ENCODE measurements around the gene ZNF611. TPM values are rescaled to one million over a fixed set of nuclear protein-coding genes. Genes with fewer than 3 reads are reported as not detected.

ZNF611 gene
- polyA plus RNA-seq, 2 of the 4 experiments (the other 2 are of a cell fraction) = 4.1 to 5.6 TPM

DNA sequence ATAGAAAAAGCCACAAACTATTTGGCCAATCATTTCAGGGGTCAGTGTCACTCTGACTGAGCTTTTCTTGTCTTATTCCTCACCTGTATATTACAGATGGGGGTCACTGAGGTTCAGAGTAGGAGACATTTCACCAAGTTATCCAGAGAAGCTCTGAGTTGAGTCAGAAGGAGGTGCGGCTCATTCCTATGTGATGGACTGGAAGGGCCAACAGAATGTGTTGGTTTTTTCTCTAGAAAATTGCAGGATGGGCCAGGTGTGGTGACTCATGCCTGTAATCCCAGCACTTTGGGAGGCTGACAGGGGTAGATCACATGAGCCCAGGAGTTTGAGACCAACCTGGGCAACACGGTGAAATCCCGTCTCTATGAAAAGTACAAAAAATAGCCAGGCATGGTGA is 72.2 kb downstream of the ZNF611 start (continued):
- TF ChIP-seq HOXB13 (CRISPR knock-in tag; IDR thresholded peaks at IDR 0.05; ENCODE audit: low read depth) = no peak
- no peak for TF ChIP-seq NFE2L2 (conservative IDR thresholded peaks at IDR 0.05; ENCODE audit: low read length)
- no peak for TF ChIP-seq GATA3 (IDR thresholded peaks at IDR 0.05; ENCODE audit: borderline replicate concordance)
- TF ChIP-seq JUNB (IDR thresholded peaks at IDR 0.05) = no peak
- TF ChIP-seq HDAC2 (IDR thresholded peaks at IDR 0.05) = no peak
- TF ChIP-seq, protein P1, sequence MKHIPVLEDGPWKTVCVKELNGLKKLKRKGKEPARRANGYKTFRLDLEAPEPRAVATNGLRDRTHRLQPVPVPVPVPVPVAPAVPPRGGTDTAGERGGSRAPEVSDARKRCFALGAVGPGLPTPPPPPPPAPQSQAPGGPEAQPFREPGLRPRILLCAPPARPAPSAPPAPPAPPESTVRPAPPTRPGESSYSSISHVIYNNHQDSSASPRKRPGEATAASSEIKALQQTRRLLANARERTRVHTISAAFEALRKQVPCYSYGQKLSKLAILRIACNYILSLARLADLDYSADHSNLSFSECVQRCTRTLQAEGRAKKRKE (CRISPR knock-in tag; IDR thresholded peaks at IDR 0.05; ENCODE audit: low read depth) = no peak
- TF ChIP-seq, protein P2, sequence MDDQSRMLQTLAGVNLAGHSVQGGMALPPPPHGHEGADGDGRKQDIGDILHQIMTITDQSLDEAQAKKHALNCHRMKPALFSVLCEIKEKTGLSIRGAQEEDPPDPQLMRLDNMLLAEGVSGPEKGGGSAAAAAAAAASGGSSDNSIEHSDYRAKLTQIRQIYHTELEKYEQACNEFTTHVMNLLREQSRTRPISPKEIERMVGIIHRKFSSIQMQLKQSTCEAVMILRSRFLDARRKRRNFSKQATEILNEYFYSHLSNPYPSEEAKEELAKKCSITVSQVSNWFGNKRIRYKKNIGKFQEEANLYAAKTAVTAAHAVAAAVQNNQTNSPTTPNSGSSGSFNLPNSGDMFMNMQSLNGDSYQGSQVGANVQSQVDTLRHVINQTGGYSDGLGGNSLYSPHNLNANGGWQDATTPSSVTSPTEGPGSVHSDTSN (IDR thresholded peaks at IDR 0.05) = no peak

DNA sequence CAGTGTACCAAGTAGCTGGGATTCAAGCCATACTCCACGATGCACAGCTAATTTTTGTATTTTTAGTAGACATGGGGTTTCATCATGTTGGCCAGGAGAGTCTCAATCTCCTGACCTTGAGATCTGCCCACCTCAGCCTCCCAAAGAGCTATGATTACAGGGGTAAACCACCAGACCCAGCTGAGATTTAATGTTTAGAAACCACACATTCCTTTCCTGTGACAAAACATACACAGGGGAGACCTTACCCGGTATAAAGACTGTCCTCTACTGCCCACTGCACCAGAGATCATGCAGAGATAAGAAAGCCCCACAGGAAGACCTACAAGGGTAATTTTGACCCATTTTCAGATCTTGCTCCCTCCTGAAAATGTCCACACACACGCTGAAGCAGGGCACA is 73.9 kb downstream of the ZNF611 start:
- ATAC-seq = no peak
- WGBS (ENCODE audit: missing lambda C conversion rate) = 3% methylated on average over 3 of the region's 3 CpGs
- Histone ChIP-seq H3K9me3 (peaks cover 63% of the 10 kb centered on the region), H3K4me3 (no peak overlapping the region), H3K4me1 (no peaks in the 10 kb centered on the region), H3K4me2 (no peak overlapping the region), H3K27ac (no peak overlapping the region)
- POLR2A ChIA-PET = no interaction called here
- no peak for FAIRE-seq
- no peak for DNase-seq (ENCODE audit: low read depth in 1 of 2, low spot score in 1 of 2)
- no peak for TF ChIP-seq FOXS1 (CRISPR knock-in tag; IDR thresholded peaks at IDR 0.05)
- no peak for TF ChIP-seq EHMT2 (IDR thresholded peaks at IDR 0.05; ENCODE audit: low read depth)
- CTCF ChIA-PET = no interaction called here

DNA sequence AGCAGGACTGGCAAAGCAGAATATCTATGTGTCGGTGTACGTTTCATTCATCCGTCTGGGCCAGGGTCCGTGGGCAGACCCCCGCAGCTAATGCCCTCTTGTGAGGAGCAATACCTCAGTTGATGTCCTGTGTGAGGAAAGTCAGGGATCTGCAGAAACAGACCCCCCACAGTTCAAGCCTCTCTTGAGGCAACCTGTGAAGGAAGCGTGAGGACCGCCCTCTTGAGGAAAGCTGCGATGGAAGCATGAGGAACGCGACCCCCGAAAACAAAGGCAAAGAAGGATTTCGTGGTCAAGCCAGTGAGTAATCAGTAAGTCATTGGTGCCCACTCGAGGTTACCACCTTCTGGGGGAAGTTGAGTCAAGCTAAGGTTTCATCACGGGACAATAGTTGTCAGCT is 75.8 kb downstream of the ZNF611 start:
- DNase-seq (ENCODE audit: low read depth in 1 of 2, low spot score in 1 of 2) = no peak
- no peak for TF ChIP-seq ESRRA (IDR thresholded peaks at IDR 0.05; ENCODE audit: borderline replicate concordance, low read length)
- TF ChIP-seq, protein P2 (IDR thresholded peaks at IDR 0.05) = no peak
- no peak for TF ChIP-seq POLR2AphosphoS2 (conservative IDR thresholded peaks at IDR 0.05; ENCODE audit: low read length)
- TF ChIP-seq, protein P3, sequence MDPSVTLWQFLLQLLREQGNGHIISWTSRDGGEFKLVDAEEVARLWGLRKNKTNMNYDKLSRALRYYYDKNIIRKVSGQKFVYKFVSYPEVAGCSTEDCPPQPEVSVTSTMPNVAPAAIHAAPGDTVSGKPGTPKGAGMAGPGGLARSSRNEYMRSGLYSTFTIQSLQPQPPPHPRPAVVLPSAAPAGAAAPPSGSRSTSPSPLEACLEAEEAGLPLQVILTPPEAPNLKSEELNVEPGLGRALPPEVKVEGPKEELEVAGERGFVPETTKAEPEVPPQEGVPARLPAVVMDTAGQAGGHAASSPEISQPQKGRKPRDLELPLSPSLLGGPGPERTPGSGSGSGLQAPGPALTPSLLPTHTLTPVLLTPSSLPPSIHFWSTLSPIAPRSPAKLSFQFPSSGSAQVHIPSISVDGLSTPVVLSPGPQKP (IDR thresholded peaks at IDR 0.05; ENCODE audit: low read depth, low read length) = no peak
- no peak for TF ChIP-seq HEYL (CRISPR knock-in tag; IDR thresholded peaks at IDR 0.05)
- FAIRE-seq = no peak
- ChIA-PET CTCF (interaction anchor here (1.2 kb wide), 1 partner anchor 17 kb away, joined by 3 read pairs; no protein-coding TSS in a partner anchor), POLR2A (no interaction called here)
- no peaks in the 10 kb centered on the region for H3K4me1 ChIP-seq
- ATAC-seq = no peak
- H3K4me3 ChIP-seq = no peak overlapping the region
- H3K9me3 ChIP-seq = peaks cover 62% of the 10 kb centered on the region
- no peak overlapping the region for H3K4me2 ChIP-seq
- 43% methylated on average over 14 of the region's 14 CpGs for WGBS (ENCODE audit: missing lambda C conversion rate)
- H3K27ac ChIP-seq = no peak overlapping the region

DNA sequence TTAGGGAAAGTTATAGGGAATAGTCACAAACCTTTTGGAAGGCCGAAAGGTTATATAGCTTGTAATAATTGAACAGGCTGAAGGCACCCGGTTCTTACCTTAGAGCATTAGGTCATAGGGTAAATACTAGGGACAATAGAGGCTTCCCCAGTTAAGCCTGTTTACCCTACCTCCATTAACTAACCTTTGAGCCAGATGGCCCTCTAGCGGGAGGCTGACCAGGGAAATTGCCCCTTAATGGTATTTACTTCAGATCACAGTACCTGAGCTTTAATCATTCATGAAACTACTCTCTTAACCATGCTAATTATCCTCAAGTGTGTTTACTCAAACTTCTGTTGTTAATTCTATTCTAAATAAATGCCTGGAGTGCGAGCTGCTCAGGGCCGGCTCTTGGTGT is 76.2 kb downstream of the ZNF611 start:
- FAIRE-seq = no peak
- no peak for DNase-seq (ENCODE audit: low read depth in 1 of 2, low spot score in 1 of 2)
- no peak overlapping the region for H3K4me3 ChIP-seq
- no peak for ATAC-seq
- WGBS (ENCODE audit: missing lambda C conversion rate) = 34% methylated on average over 5 of the region's 5 CpGs
- H3K4me2 ChIP-seq = no peak overlapping the region
- peaks cover 59% of the 10 kb centered on the region for H3K9me3 ChIP-seq
- POLR2A ChIA-PET = no interaction called here
- no peak overlapping the region for H3K27ac ChIP-seq
- CTCF ChIA-PET = interaction anchor here (1.2 kb wide), 1 partner anchor 17 kb away, joined by 3 read pairs; no protein-coding TSS in a partner anchor
- H3K4me1 ChIP-seq = no peaks in the 10 kb centered on the region
- TF ChIP-seq JUN (IDR thresholded peaks at IDR 0.05) (no peak), RCOR1 (IDR thresholded peaks at IDR 0.05; ENCODE audit: low read depth, low read length) (no peak), HOXB13 (CRISPR knock-in tag; IDR thresholded peaks at IDR 0.05; ENCODE audit: low read depth) (no peak), RFX5 (IDR thresholded peaks at IDR 0.05) (no peak), ZSCAN20 (CRISPR knock-in tag; IDR thresholded peaks at IDR 0.05) (no peak), TP53 (CRISPR knock-in tag; IDR thresholded peaks at IDR 0.05) (no peak), NR3C1 (IDR thresholded peaks at IDR 0.05) (no peak), GATA3 (IDR thresholded peaks at IDR 0.05; ENCODE audit: borderline replicate concordance) (no peak)
- TF ChIP-seq, protein P4, sequence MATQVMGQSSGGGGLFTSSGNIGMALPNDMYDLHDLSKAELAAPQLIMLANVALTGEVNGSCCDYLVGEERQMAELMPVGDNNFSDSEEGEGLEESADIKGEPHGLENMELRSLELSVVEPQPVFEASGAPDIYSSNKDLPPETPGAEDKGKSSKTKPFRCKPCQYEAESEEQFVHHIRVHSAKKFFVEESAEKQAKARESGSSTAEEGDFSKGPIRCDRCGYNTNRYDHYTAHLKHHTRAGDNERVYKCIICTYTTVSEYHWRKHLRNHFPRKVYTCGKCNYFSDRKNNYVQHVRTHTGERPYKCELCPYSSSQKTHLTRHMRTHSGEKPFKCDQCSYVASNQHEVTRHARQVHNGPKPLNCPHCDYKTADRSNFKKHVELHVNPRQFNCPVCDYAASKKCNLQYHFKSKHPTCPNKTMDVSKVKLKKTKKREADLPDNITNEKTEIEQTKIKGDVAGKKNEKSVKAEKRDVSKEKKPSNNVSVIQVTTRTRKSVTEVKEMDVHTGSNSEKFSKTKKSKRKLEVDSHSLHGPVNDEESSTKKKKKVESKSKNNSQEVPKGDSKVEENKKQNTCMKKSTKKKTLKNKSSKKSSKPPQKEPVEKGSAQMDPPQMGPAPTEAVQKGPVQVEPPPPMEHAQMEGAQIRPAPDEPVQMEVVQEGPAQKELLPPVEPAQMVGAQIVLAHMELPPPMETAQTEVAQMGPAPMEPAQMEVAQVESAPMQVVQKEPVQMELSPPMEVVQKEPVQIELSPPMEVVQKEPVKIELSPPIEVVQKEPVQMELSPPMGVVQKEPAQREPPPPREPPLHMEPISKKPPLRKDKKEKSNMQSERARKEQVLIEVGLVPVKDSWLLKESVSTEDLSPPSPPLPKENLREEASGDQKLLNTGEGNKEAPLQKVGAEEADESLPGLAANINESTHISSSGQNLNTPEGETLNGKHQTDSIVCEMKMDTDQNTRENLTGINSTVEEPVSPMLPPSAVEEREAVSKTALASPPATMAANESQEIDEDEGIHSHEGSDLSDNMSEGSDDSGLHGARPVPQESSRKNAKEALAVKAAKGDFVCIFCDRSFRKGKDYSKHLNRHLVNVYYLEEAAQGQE (IDR thresholded peaks at IDR 0.05) = no peak
- TF ChIP-seq, protein P5, sequence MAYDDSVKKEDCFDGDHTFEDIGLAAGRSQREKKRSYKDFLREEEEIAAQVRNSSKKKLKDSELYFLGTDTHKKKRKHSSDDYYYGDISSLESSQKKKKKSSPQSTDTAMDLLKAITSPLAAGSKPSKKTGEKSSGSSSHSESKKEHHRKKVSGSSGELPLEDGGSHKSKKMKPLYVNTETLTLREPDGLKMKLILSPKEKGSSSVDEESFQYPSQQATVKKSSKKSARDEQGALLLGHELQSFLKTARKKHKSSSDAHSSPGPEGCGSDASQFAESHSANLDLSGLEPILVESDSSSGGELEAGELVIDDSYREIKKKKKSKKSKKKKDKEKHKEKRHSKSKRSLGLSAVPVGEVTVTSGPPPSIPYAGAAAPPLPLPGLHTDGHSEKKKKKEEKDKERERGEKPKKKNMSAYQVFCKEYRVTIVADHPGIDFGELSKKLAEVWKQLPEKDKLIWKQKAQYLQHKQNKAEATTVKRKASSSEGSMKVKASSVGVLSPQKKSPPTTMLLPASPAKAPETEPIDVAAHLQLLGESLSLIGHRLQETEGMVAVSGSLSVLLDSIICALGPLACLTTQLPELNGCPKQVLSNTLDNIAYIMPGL (CRISPR knock-in tag; IDR thresholded peaks at IDR 0.05; ENCODE audit: borderline replicate concordance) = no peak
